WTC11 (cell line): ENCODE results near the gene SIN3B.

ENCODE experiments used
- ZNF219 ChIP-seq: sonication (generic); formaldehyde crosslinking; IDR thresholded peaks from 2 replicates; pipeline ENCODE4 v1.8.0; 2023; ENCODE audit warnings: missing genetic modification reagents, mild to moderate bottlenecking, borderline replicate concordance
- TF ChIP-seq, protein P1 (sequence below): sonication (generic); formaldehyde crosslinking; IDR thresholded peaks from 2 replicates; pipeline ENCODE4 v1.8.1; 2022; ENCODE audit warnings: low read depth, missing genetic modification reagents, borderline replicate concordance

DNA sequence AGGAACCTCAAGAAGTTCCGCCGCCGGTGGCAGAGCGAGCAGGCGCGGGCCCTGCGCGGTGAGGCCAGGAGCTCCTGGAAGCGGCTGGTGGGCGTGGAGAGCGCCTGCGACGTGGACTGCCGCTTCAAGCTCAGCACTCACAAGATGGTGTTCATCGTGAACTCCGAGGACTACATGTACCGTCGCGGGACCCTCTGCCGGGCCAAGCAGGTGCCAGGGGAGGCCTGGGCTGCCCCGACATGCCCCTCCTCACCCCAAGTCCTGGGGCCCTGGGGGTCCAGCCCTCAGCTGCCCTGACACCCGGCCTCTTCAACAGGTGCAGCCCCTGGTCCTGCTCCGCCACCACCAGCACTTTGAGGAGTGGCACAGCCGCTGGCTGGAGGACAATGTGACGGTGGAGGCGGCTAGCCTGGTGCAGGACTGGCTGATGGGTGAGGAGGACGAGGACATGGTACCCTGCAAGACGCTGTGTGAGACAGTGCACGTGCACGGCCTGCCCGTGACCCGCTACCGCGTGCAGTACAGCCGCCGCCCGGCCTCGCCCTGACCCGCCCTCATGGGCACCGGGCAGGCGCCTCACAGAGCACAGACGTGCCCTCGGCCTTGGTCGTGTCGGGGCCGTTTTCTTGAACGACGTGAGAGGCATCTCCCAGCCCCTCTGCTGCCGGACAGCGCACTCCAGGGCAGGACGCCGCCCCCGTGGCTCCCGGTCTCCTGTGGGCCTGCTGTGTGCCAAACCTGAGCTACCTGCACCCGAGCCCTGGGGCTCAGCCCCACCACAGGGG lies 49.2 kb downstream of the SIN3B start:
- TF ChIP-seq, protein P1, sequence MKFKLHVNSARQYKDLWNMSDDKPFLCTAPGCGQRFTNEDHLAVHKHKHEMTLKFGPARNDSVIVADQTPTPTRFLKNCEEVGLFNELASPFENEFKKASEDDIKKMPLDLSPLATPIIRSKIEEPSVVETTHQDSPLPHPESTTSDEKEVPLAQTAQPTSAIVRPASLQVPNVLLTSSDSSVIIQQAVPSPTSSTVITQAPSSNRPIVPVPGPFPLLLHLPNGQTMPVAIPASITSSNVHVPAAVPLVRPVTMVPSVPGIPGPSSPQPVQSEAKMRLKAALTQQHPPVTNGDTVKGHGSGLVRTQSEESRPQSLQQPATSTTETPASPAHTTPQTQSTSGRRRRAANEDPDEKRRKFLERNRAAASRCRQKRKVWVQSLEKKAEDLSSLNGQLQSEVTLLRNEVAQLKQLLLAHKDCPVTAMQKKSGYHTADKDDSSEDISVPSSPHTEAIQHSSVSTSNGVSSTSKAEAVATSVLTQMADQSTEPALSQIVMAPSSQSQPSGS (CRISPR knock-in tag): no peak
- TF ChIP-seq ZNF219: no peak
